HepG2 (cell line): ENCODE results near the gene NAALADL1. TPM values are rescaled to one million over a fixed set of nuclear protein-coding genes. Genes with fewer than 3 reads are reported as not detected.

Experiments
- ARNTL ChIP-seq: sonication (generic); formaldehyde crosslinking; IDR thresholded peaks from 2 replicates; pipeline ENCODE4 v1.4.0; 2020; ENCODE audit warnings: mild to moderate bottlenecking, missing genetic modification reagents
- ATRX ChIP-seq: sonication (generic); formaldehyde crosslinking; IDR thresholded peaks from 2 replicates; pipeline ENCODE4 v1.4.0; 2020; ENCODE audit warnings: missing genetic modification reagents, borderline replicate concordance
- BCL6 ChIP-seq: IDR thresholded peaks from 2 replicates; pipeline ENCODE4 v1.6.1; 2016; ENCODE audit warnings: missing genetic modification reagents, missing compliant biosample characterization
- CBX2 ChIP-seq, 2 experiments: fragments of 200-600 bp in 1 of 2; sonication (generic); formaldehyde crosslinking in 1 of 2; IDR thresholded peaks; 2 replicates each; pipeline versions ENCODE4 v1.7.0 to v1.8.1; 2018 to 2022; ENCODE audit warnings: low read depth in 2 of 2, low read length in 1 of 2, mild to moderate bottlenecking in 1 of 2, missing genetic modification reagents in 1 of 2
- GZF1 ChIP-seq: sonication (generic); formaldehyde crosslinking; IDR thresholded peaks from 2 replicates; pipeline ENCODE4 v1.5.1; 2020; ENCODE audit warnings: mild to moderate bottlenecking, missing genetic modification reagents
- HBP1 ChIP-seq: IDR thresholded peaks from 2 replicates; pipeline ENCODE4 v1.6.1; 2016; ENCODE audit warnings: low read depth, control low read depth
- HMGXB4 ChIP-seq, 2 experiments: sonication (generic) in 1 of 2; formaldehyde crosslinking in 1 of 2; IDR thresholded peaks; 2 replicates each; pipeline versions ENCODE4 v1.4.0 to v1.6.1; 2018 to 2020; ENCODE audit warnings: missing genetic modification reagents in 2 of 2, borderline replicate concordance in 1 of 2, low read depth in 1 of 2, mild to moderate bottlenecking in 1 of 2, missing biosample characterization in 1 of 2
- HNRNPUL1 ChIP-seq: fragments of 200-400 bp; formaldehyde crosslinking; IDR thresholded peaks from 2 replicates; pipeline ENCODE4 v1.6.1; 2017; ENCODE audit warnings: low read depth, mild to moderate bottlenecking, low read length, moderate library complexity
- KDM6A ChIP-seq: IDR thresholded peaks from 2 replicates; pipeline ENCODE4 v1.6.1; 2016; ENCODE audit warnings: low read depth
- MTF2 ChIP-seq: sonication (generic); formaldehyde crosslinking; IDR thresholded peaks from 2 replicates; pipeline ENCODE4 v1.5.0; 2020; ENCODE audit warnings: missing genetic modification reagents, borderline replicate concordance
- PHF20 ChIP-seq: sonication (generic); formaldehyde crosslinking; IDR thresholded peaks from 2 replicates; pipeline ENCODE4 v1.5.0; 2020; ENCODE audit warnings: mild to moderate bottlenecking, missing genetic modification reagents
- RBM39 ChIP-seq: fragments of 200-400 bp; formaldehyde crosslinking; IDR thresholded peaks from one replicate; pipeline ENCODE4 v1.6.1; 2018; ENCODE audit warnings: antibody characterized with exemption, mild to moderate bottlenecking, low read depth, low read length; ENCODE audit not compliant: poor library complexity, severe bottlenecking
- SAP130 ChIP-seq: IDR thresholded peaks from 2 replicates; pipeline ENCODE4 v1.6.1; 2016; ENCODE audit warnings: low read depth
- SMAD1 ChIP-seq: sonication (generic); formaldehyde crosslinking; IDR thresholded peaks from 2 replicates; pipeline ENCODE4 v1.4.0; 2020; ENCODE audit warnings: missing genetic modification reagents, low read depth, mild to moderate bottlenecking, borderline replicate concordance
- SP4 ChIP-seq: sonication (generic); formaldehyde crosslinking; IDR thresholded peaks from 2 replicates; pipeline ENCODE4 v1.8.1; 2023; ENCODE audit warnings: mild to moderate bottlenecking, missing genetic modification reagents
- ZFP36L2 ChIP-seq: sonication (generic); formaldehyde crosslinking; IDR thresholded peaks from 2 replicates; pipeline ENCODE4 v1.4.0; 2020; ENCODE audit warnings: missing genetic modification reagents
- ZNF331 ChIP-seq: sonication (generic); formaldehyde crosslinking; IDR thresholded peaks from 2 replicates; pipeline ENCODE4 v1.4.0; 2020; ENCODE audit warnings: missing genetic modification reagents
- ZNF34 ChIP-seq: sonication (generic); formaldehyde crosslinking; IDR thresholded peaks from 2 replicates; pipeline ENCODE4 v1.4.0; 2020; ENCODE audit warnings: mild to moderate bottlenecking, missing genetic modification reagents, borderline replicate concordance
- ZNF484 ChIP-seq: sonication (generic); formaldehyde crosslinking; IDR thresholded peaks from 2 replicates; pipeline ENCODE4 v1.5.1; 2020; ENCODE audit warnings: mild to moderate bottlenecking, low read depth, missing genetic modification reagents, borderline replicate concordance
- ZNF558 ChIP-seq: sonication (generic); formaldehyde crosslinking; IDR thresholded peaks from 2 replicates; pipeline ENCODE4 v1.9.0; 2022; ENCODE audit warnings: mild to moderate bottlenecking, missing genetic modification reagents, borderline replicate concordance
- ZNF788 ChIP-seq: sonication (generic); formaldehyde crosslinking; IDR thresholded peaks from 2 replicates; pipeline ENCODE4 v1.5.0; 2020; ENCODE audit warnings: mild to moderate bottlenecking, missing genetic modification reagents, borderline replicate concordance
- ZNF790 ChIP-seq: sonication (generic); formaldehyde crosslinking; IDR thresholded peaks from 2 replicates; pipeline ENCODE4 v1.8.0; 2022; ENCODE audit warnings: missing genetic modification reagents, mild to moderate bottlenecking, borderline replicate concordance
- polyA plus RNA-seq, 8 experiments: library from polyadenylated mRNA; depleted of rRNA in 3 of 8; stranded (reverse) in 7 of 8; unstranded in 1 of 8; fragments of >200 nt; fragmentation: Illumina TruSeq in 4 of 8; extraction: Trizol in 4 of 8; gene quantifications; 2 replicates each; pipeline versions ENCODE4 v1.2.1 to v1.2.3, GENCODE V29; 2011 to 2016; ENCODE audit warnings: low read depth in 4 of 8, missing spikeins in 1 of 8, mixed read lengths in 1 of 8; ENCODE audit not compliant: insufficient read depth in 1 of 8
- total RNA-seq, 5 experiments: library from RNA; depleted of rRNA; stranded (reverse); fragments of >200 nt; fragmentation: Illumina TruSeq; extraction: Trizol; gene quantifications; 2 replicates each; pipeline ENCODE4 v1.2.3, GENCODE V29; 2016; ENCODE audit warnings: low read depth in 1 of 5
- TF ChIP-seq, protein P1 (sequence below): sonication (generic); formaldehyde crosslinking; IDR thresholded peaks from 2 replicates; pipeline ENCODE4 v1.4.0; 2020; ENCODE audit warnings: mild to moderate bottlenecking, missing genetic modification reagents

NAALADL1 gene
- total and polyA plus RNA-seq, 2 of the 13 experiments (the other 11 are each of a cell fraction or from before 2014, with no cell fraction given): 9.3 to 33.9 TPM

DNA sequence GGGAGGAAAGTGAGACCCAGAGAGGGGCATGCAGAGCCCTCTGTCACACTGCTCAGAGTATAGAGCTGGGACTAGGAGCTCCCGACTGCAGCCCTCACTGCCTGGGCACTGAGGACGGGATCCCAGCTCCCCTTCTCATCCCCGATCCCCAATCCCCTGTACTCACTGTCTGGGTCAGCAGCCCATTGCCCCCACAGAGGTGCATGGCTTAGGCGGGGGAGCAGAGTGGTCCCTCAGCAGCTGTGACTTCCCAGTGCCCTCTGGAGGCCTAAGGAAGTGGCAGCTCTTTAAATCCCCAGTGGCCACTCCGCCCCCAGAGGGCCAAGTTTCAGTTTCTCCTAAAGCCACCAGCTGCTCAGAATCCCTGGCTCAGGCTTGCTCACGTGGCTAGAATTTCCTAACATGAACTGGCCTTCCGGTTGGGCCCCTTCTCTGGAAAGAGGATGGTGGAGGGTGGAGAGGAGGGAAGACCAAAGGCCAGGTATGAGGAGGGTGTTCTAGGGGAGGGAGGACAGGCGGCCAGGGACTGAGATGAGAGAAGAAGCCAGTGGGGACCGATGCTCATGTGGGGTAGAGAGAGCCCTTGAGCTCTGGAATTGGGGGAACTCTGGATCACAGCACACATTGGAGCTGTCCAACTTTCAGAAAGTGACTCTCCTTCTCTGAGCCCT is 61.5 kb downstream of the NAALADL1 start, which contains the start of gene BATF2 (continued):
- TF ChIP-seq PHF20 (CRISPR knock-in tag): peak; percentile 60; the same call in 1 of the 2 replicates
- peak; percentile 84; the same call in 1 of the 2 replicates for TF ChIP-seq ZNF788 (CRISPR knock-in tag)
- TF ChIP-seq ZNF331 (CRISPR knock-in tag): peak; percentile 79; the same call in 1 of the 2 replicates
- TF ChIP-seq ZNF790: no peak; the same call in 1 of the 2 replicates
- peak; percentile 86 to 92 for TF ChIP-seq HMGXB4 (CRISPR knock-in tag; IDR thresholded peaks at IDR 0.05; ENCODE audit: borderline replicate concordance in 1 of 2, low read depth in 1 of 2)
- peak; percentile 98 for TF ChIP-seq ARNTL
- no peak for TF ChIP-seq ATRX
- TF ChIP-seq SMAD1 (CRISPR knock-in tag): no peak
- peak; percentile 60 for TF ChIP-seq KDM6A (CRISPR knock-in tag)
- TF ChIP-seq RBM39: no peak
- peak; percentile 71; the same call in 1 of the 2 replicates for TF ChIP-seq HBP1
- no peak for TF ChIP-seq ZNF484 (CRISPR knock-in tag)
- TF ChIP-seq MTF2: no peak
- no peak for TF ChIP-seq HNRNPUL1
- TF ChIP-seq CBX2 (IDR thresholded peaks at IDR 0.05; ENCODE audit: low read depth, low read length): no peak
- no peak for TF ChIP-seq CBX2 (CRISPR knock-in tag; IDR thresholded peaks at IDR 0.05; ENCODE audit: low read depth)
- TF ChIP-seq, protein P1, sequence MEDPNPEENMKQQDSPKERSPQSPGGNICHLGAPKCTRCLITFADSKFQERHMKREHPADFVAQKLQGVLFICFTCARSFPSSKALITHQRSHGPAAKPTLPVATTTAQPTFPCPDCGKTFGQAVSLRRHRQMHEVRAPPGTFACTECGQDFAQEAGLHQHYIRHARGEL (CRISPR knock-in tag): no peak
- TF ChIP-seq SP4 (CRISPR knock-in tag): no peak; the same call in 1 of the 2 replicates
- no peak for TF ChIP-seq ZNF558 (CRISPR knock-in tag)
- TF ChIP-seq SAP130: peak; percentile 94
- peak; percentile 72 for TF ChIP-seq BCL6 (CRISPR knock-in tag)
- 0 out of 2 replicates have a peak, but pooled peaks have one; percentile 30 for TF ChIP-seq GZF1
- TF ChIP-seq ZNF34 (CRISPR knock-in tag): 0 out of 2 replicates have a peak, but pooled peaks have one; percentile 66
- no peak for TF ChIP-seq ZFP36L2 (CRISPR knock-in tag)
